Neural cell (in vitro differentiated cells): ENCODE results near the gene LAMC2. TPM values are rescaled to one million over a fixed set of nuclear protein-coding genes. Genes with fewer than 3 reads are reported as not detected.

Experiments
- H2AFZ ChIP-seq: fragments of 200-600, 300-800 bp; sonication (generic), shearing (Covaris generic); 2 replicates; pipeline ENCODE4 v1.6.0; 2014; ENCODE audit warnings: low read depth, mild to moderate bottlenecking, antibody characterized with exemption, low read length, moderate library complexity
- H3F3A ChIP-seq: fragments of 200-600 bp; shearing (Covaris generic); 2 replicates; pipeline ENCODE4 v1.6.1; 2016; ENCODE audit warnings: mild to moderate bottlenecking, moderate library complexity, mixed read lengths, antibody characterized with exemption, low read length; ENCODE audit not compliant: insufficient read depth, poor library complexity, severe bottlenecking
- H3K27ac ChIP-seq: fragments of 200-600, 300-800 bp; sonication (generic), shearing (Covaris generic); 2 replicates; pipeline ENCODE4 v1.5.1; 2014; ENCODE audit warnings: mild to moderate bottlenecking, low read length, moderate library complexity
- H3K27me3 ChIP-seq: fragments of 300-800, 200-600 bp; sonication (generic), shearing (Covaris generic); 2 replicates; pipeline ENCODE4 v1.6.0; 2014; ENCODE audit warnings: mild to moderate bottlenecking, low read depth, low read length, moderate library complexity; ENCODE audit not compliant: insufficient read depth
- H3K36me3 ChIP-seq: fragments of 300-800, 200-600 bp; sonication (generic), shearing (Covaris generic); 2 replicates; pipeline ENCODE4 v1.5.1; 2014; ENCODE audit warnings: mild to moderate bottlenecking, antibody characterized with exemption, low read length, moderate library complexity; ENCODE audit not compliant: insufficient read depth
- H3K4me2 ChIP-seq: fragments of 300-800, 200-600 bp; sonication (generic), shearing (Covaris generic); 2 replicates; pipeline ENCODE4 v1.6.0; 2014; ENCODE audit warnings: mild to moderate bottlenecking, low read length
- H3K4me3 ChIP-seq: fragments of 300-800, 200-600 bp; sonication (generic), shearing (Covaris generic); 2 replicates; pipeline ENCODE4 v1.5.1; 2014; ENCODE audit warnings: mild to moderate bottlenecking, low read length, moderate library complexity
- H3K79me2 ChIP-seq: fragments of 200-600 bp; shearing (Covaris generic); replicated peaks from 2 replicates; pipeline ENCODE4 v1.6.0; 2014; ENCODE audit warnings: mild to moderate bottlenecking, low read length, moderate library complexity; ENCODE audit not compliant: insufficient read depth
- H3K9ac ChIP-seq: fragments of 300-800, 200-600 bp; sonication (generic), shearing (Covaris generic); 2 replicates; pipeline ENCODE4 v1.6.1; 2016; ENCODE audit warnings: mild to moderate bottlenecking, low read length, mixed read lengths
- H3K9me2 ChIP-seq: fragments of 200-600 bp; shearing (Covaris generic); 2 replicates; pipeline ENCODE4 v1.6.1; 2016; ENCODE audit warnings: mild to moderate bottlenecking, low read length, mixed read lengths; ENCODE audit not compliant: insufficient read depth
- H3K9me3 ChIP-seq: fragments of 200-600, 300-800 bp; sonication (generic), shearing (Covaris generic); 2 replicates; pipeline ENCODE4 v1.6.1; 2016; ENCODE audit warnings: mild to moderate bottlenecking, mixed run types, low read length, moderate library complexity, mixed read lengths
- H4K20me1 ChIP-seq: fragments of 200-600 bp; shearing (Covaris generic); 2 replicates; pipeline ENCODE4 v1.6.1; 2016; ENCODE audit warnings: mild to moderate bottlenecking, mixed run types; ENCODE audit not compliant: insufficient read depth
- CTCF ChIP-seq: fragments of 450-650 bp; IDR thresholded peaks from 2 replicates; pipeline ENCODE4 v1.5.1; 2014; ENCODE audit warnings: antibody characterized with exemption, mild to moderate bottlenecking, moderate library complexity; ENCODE audit not compliant: poor library complexity, severe bottlenecking
- EP300 ChIP-seq: fragments of 450-650 bp; conservative IDR thresholded peaks from 2 replicates; pipeline ENCODE4 v1.6.1; 2014; ENCODE audit warnings: antibody characterized with exemption, mild to moderate bottlenecking, moderate library complexity; ENCODE audit not compliant: poor library complexity, severe bottlenecking
- EZH2 ChIP-seq: fragments of 200-600, 300-800 bp; shearing (Covaris generic), sonication (generic); IDR thresholded peaks from 2 replicates; pipeline ENCODE4 v1.6.1; 2014; ENCODE audit warnings: antibody characterized with exemption, low read length, borderline replicate concordance, mild to moderate bottlenecking; ENCODE audit not compliant: insufficient read depth, poor library complexity, severe bottlenecking
- MXI1 ChIP-seq: fragments of 450-650 bp; conservative IDR thresholded peaks from 2 replicates; pipeline ENCODE4 v1.6.1; 2014; ENCODE audit warnings: antibody characterized with exemption, mild to moderate bottlenecking; ENCODE audit not compliant: poor library complexity, severe bottlenecking
- POLR2AphosphoS5 ChIP-seq: IDR thresholded peaks from 2 replicates; pipeline ENCODE4 v1.6.1; 2012
- RAD21 ChIP-seq: fragments of 450-650 bp; conservative IDR thresholded peaks from 2 replicates; pipeline ENCODE4 v1.6.1; 2014; ENCODE audit warnings: antibody characterized with exemption, mild to moderate bottlenecking, moderate library complexity
- REST ChIP-seq: IDR thresholded peaks from 2 replicates; pipeline ENCODE4 v1.6.1; 2012; ENCODE audit warnings: borderline replicate concordance
- SMC3 ChIP-seq: fragments of 450-650 bp; conservative IDR thresholded peaks from 2 replicates; pipeline ENCODE4 v1.6.1; 2014; ENCODE audit warnings: antibody characterized with exemption, mild to moderate bottlenecking, moderate library complexity; ENCODE audit not compliant: poor library complexity
- TAF1 ChIP-seq: IDR thresholded peaks from 2 replicates; pipeline ENCODE4 v1.6.1; 2012; ENCODE audit warnings: low read depth
- polyA plus RNA-seq: library from polyadenylated mRNA; depleted of rRNA; stranded (reverse); fragments of >200 nt; gene quantifications from 2 replicates; pipeline ENCODE4 v1.2.3, GENCODE V29; 2014

LAMC2 gene
- polyA plus RNA-seq, 1 donor from 2014 or later: 0.67 TPM

- Histone ChIP-seq H3K9me2 (no peaks in the 10 kb centered on the region), H3K36me3 (no peaks in the 10 kb centered on the region), H4K20me1 (no peaks in the 10 kb centered on the region), H2AFZ (no peak overlapping the region), H3K4me3 (no peak overlapping the region), H3F3A (no peaks in the 10 kb centered on the region), H3K9ac (no peak overlapping the region), H3K9me3 (no peaks in the 10 kb centered on the region), H3K4me2 (no peak overlapping the region), H3K27ac (no peak overlapping the region), H3K27me3 (no peaks in the 10 kb centered on the region), H3K79me2 (no peaks in the 10 kb centered on the region)
- TF ChIP-seq RAD21 (no peak), TAF1 (no peak), MXI1 (no peak), SMC3 (no peak), EP300 (no peak), CTCF (no peak), EZH2 (no peak), POLR2AphosphoS5 (no peak), REST (no peak)
These were observed 21.7 kb upstream of the LAMC2 start for GRCh38 chr1:183164340-183164739.

DNA sequence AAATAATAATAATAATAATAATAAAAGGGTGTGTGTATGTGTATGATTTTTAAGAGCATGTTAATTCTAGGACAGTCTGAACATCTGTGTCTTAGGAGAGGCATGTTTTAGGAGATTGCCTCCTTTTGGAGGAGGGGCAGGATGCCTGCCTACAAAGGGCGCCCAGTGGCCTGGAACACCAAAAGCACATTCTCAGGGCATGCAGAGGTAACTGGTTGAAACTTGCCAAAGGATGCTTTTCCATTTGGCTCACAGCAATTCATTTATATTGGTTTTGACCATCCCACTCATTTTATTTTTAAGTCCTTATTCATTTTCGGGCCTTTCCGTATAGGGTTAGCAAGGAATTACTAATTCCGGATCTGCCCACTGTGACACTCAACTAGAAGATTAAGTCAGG is 21.1 kb upstream of the LAMC2 start:
- no peaks in the 10 kb centered on the region for H3K9me3 ChIP-seq
- H3K27ac ChIP-seq: no peak overlapping the region
- no peaks in the 10 kb centered on the region for H3K36me3 ChIP-seq
- H3K9ac ChIP-seq: no peak overlapping the region
- TF ChIP-seq REST (no peak), MXI1 (no peak), EZH2 (no peak), EP300 (no peak), RAD21 (no peak), TAF1 (no peak), POLR2AphosphoS5 (no peak), SMC3 (no peak), CTCF (no peak)
- no peaks in the 10 kb centered on the region for H4K20me1 ChIP-seq
- no peaks in the 10 kb centered on the region for H3K79me2 ChIP-seq
- H3K4me2 ChIP-seq: no peak overlapping the region
- no peak overlapping the region for H2AFZ ChIP-seq
- no peaks in the 10 kb centered on the region for H3F3A ChIP-seq
- no peaks in the 10 kb centered on the region for H3K27me3 ChIP-seq
- H3K9me2 ChIP-seq: no peaks in the 10 kb centered on the region
- no peak overlapping the region for H3K4me3 ChIP-seq
